Measurements from ENCODE around the gene SOWAHA. TPM values are rescaled to one million over a fixed set of nuclear protein-coding genes. Genes with fewer than 3 reads are reported as not detected.

SOWAHA gene
- total and polyA plus RNA-seq, 2 donors (not counting 3 experiments of a cell fraction or from before 2014, with no cell fraction given): not detected

DNA sequence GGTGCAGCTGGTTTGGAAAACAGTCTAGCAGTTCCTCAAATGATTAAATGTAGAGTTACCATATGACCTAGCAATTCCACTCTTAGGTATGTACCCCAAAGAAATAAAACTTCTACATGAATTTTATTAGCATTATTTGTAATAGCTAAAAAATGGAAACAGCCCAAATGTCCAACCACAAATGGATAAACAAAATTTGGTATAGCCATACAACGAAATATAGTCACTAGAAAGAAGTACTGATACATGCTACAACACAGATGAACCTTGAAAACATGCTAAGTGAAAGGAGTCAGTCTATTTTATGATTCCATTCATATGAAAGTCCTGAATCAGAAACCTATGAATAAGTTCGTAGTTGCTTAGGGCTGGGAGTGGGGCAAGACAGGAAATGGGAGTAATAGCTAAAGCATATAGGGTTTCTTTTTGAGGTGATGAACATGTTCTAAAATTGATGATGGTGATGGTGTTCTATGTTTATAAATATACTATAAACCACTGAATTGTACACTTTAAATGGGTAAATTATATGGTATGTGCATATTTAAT lies 46.9 kb downstream of the SOWAHA start:
- no peak for DNase-seq (ENCODE audit: low read depth, low spot score)
- intact Hi-C loops (cut with micrococcal nuclease): no loop called here

More for the DNA sequence above, 46.9 kb downstream of the SOWAHA start:
- no peak for FAIRE-seq
- Histone ChIP-seq H3K4me3 (replicated peaks in 1 of 3; ENCODE audit: insufficient read depth in 1 of 3, low read depth in 1 of 3, low read length in 3 of 3) (no peak overlapping the region), H3K27ac (ENCODE audit: insufficient read depth, low read depth, low read length) (no peak overlapping the region), H3K4me2 (ENCODE audit: insufficient read depth, low read length) (no peak overlapping the region), H3K9ac (replicated peaks; ENCODE audit: extremely low read depth, insufficient read depth, low read length) (no peak overlapping the region), H3K9me1 (replicated peaks; ENCODE audit: control insufficient read depth, extremely low read depth, insufficient read depth, low read length) (no peaks in the 10 kb centered on the region), H3K9me3 (replicated peaks; ENCODE audit: control insufficient read depth, insufficient read depth, low read length) (no peaks in the 10 kb centered on the region), H3K36me3 (ENCODE audit: control insufficient read depth in 2 of 2, extremely low read depth in 1 of 2, insufficient read depth in 2 of 2, low read length in 2 of 2) (no peaks in the 10 kb centered on the region), H4K20me1 (replicated peaks; ENCODE audit: control insufficient read depth, extremely low read depth, insufficient read depth, low read length) (no peaks in the 10 kb centered on the region), H3K27me3 (ENCODE audit: control insufficient read depth in 2 of 2, insufficient read depth in 2 of 2, low read length in 2 of 2) (peaks cover 0 to 8% of the 10 kb centered on the region in 2 experiments), H3K79me2 (ENCODE audit: control insufficient read depth, insufficient read depth, low read length) (no peaks in the 10 kb centered on the region), H2AFZ (ENCODE audit: low read depth, low read length) (no peak overlapping the region), H3K4me1 (ENCODE audit: control insufficient read depth, extremely low read depth, insufficient read depth, low read length) (no peaks in the 10 kb centered on the region)
- BruUV-seq (replicated peaks): no TSS peak
- dilution Hi-C loops (cut with MboI; ENCODE audit: extremely low pct_ligation_motif_present, low sequenced_read_pairs): no loop called here
- ChIA-PET CTCF (interaction anchor here (1.1 to 2.0 kb wide), 6 partner anchors 19 to 333 kb away, joined by 3 to 6 read pairs (median 3); no protein-coding TSS in a partner anchor), POLR2A (no interaction called here)
- TF ChIP-seq EZH2 (IDR thresholded peaks at IDR 0.05; ENCODE audit: borderline replicate concordance, low read depth, low read length, severe bottlenecking) (no peak), GATA2 (IDR thresholded peaks at IDR 0.05; ENCODE audit: insufficient read depth, insufficient read length, low read depth, low read length) (no peak), FOS (IDR thresholded peaks at IDR 0.05; ENCODE audit: borderline replicate concordance, insufficient read depth, low read length) (no peak), POLR2A (IDR thresholded peaks at IDR 0.05; ENCODE audit: low read depth, low read length) (no peak), MYC (IDR thresholded peaks at IDR 0.05; ENCODE audit: low read depth, low read length) (no peak), POLR2AphosphoS5 (IDR thresholded peaks at IDR 0.05; ENCODE audit: insufficient read depth, low read depth, low read length) (no peak), JUN (IDR thresholded peaks at IDR 0.05; ENCODE audit: borderline replicate concordance, insufficient read depth, insufficient read length, low read depth) (no peak)
- TF ChIP-seq, protein P1, sequence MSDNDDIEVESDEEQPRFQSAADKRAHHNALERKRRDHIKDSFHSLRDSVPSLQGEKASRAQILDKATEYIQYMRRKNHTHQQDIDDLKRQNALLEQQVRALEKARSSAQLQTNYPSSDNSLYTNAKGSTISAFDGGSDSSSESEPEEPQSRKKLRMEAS (IDR thresholded peaks at IDR 0.05; ENCODE audit: insufficient read depth, insufficient read length): no peak
- TF ChIP-seq, protein P2, sequence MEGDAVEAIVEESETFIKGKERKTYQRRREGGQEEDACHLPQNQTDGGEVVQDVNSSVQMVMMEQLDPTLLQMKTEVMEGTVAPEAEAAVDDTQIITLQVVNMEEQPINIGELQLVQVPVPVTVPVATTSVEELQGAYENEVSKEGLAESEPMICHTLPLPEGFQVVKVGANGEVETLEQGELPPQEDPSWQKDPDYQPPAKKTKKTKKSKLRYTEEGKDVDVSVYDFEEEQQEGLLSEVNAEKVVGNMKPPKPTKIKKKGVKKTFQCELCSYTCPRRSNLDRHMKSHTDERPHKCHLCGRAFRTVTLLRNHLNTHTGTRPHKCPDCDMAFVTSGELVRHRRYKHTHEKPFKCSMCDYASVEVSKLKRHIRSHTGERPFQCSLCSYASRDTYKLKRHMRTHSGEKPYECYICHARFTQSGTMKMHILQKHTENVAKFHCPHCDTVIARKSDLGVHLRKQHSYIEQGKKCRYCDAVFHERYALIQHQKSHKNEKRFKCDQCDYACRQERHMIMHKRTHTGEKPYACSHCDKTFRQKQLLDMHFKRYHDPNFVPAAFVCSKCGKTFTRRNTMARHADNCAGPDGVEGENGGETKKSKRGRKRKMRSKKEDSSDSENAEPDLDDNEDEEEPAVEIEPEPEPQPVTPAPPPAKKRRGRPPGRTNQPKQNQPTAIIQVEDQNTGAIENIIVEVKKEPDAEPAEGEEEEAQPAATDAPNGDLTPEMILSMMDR (IDR thresholded peaks at IDR 0.05; ENCODE audit: extremely low read depth in 1 of 2, insufficient read depth in 1 of 2, low read depth in 1 of 2, low read length in 2 of 2): no peak

Measured in endothelial cell of umbilical vein (primary cell).